Esophagus muscularis mucosa (tissue), 4 donors: ENCODE measurements around the gene WSCD2. TPM values are rescaled to one million over a fixed set of nuclear protein-coding genes. Genes with fewer than 3 reads are reported as not detected.

Experiments used
- DNase-seq: peaks from one replicate; pipeline ENCODE4 v3.0.0-alpha.2; 2017; ENCODE audit errors: extremely low spot score
- H3K27ac ChIP-seq, 4 donors: fragments of 200-600 bp; sonication (generic); replicated peaks in 1 of 4; 1 replicate in 3 of 4; 2 replicates in 1 of 4; pipeline ENCODE4 v1.5.1; 2016 to 2019; ENCODE audit warnings: mild to moderate bottlenecking in 1 of 4
- H3K27me3 ChIP-seq, 4 donors: fragments of 200-600 bp; sonication (generic); one replicate each; pipeline versions ENCODE4 v1.5.1 to v1.6.0; 2016 to 2019
- H3K36me3 ChIP-seq, 4 donors: fragments of 200-600 bp; sonication (generic); one replicate each; pipeline ENCODE4 v1.5.1; 2016 to 2019
- H3K4me1 ChIP-seq, 4 donors: fragments of 200-600 bp; sonication (generic); one replicate each; pipeline ENCODE4 v1.5.1; 2016 to 2019
- H3K4me3 ChIP-seq, 4 donors: fragments of 200-600 bp; sonication (generic); 1 replicate in 2 of 4; 2 replicates in 2 of 4; pipeline ENCODE4 v1.5.1; 2016 to 2019; ENCODE audit warnings: mild to moderate bottlenecking in 4 of 4, moderate library complexity in 1 of 4
- H3K9me3 ChIP-seq, 4 donors: fragments of 200-600 bp; sonication (generic); 1 replicate in 3 of 4; 2 replicates in 1 of 4; pipeline ENCODE4 v1.5.1; 2016 to 2019
- EP300 ChIP-seq: sonication (generic); formaldehyde crosslinking; IDR thresholded peaks from one replicate; pipeline ENCODE4 v1.6.1; 2017; ENCODE audit warnings: antibody characterized with exemption
- POLR2A ChIP-seq: fragments of 450-650 bp; IDR thresholded peaks from one replicate; pipeline ENCODE4 v1.6.1; 2017; ENCODE audit warnings: antibody characterized with exemption, moderate library complexity, mild to moderate bottlenecking, low read depth
- POLR2AphosphoS5 ChIP-seq, 2 donors: sonication (generic); formaldehyde crosslinking; IDR thresholded peaks; one replicate each; pipeline ENCODE4 v1.6.1; 2017; ENCODE audit warnings: antibody characterized with exemption in 2 of 2
- WGBS: methylation state at CpG from one replicate; pipeline ENCODE4 v1.1.5; 2018; 5-methylcytosine and 5-hydroxymethylcytosine counted together
- intact Hi-C: fragments of 100-400 bp; cut with DNase I; formaldehyde crosslinking; loops from one replicate; pipeline ENCODE4 v1.15.1; 2023
- total RNA-seq, 4 donors: library from RNA; depleted of rRNA; stranded (reverse); fragments of >200 nt; gene quantifications; one replicate each; pipeline versions ENCODE4 v1.1.0 to v1.2.1, GENCODE V29; 2016
- TF ChIP-seq, protein P1 (sequence below), 3 experiments: fragments of 200-600 bp in 2 of 3; fragments of 450-650 bp in 1 of 3; sonication (generic) in 2 of 3; IDR thresholded peaks; one replicate each; pipeline ENCODE4 v1.5.1; 2017 to 2019; ENCODE audit warnings: antibody characterized with exemption in 3 of 3, mild to moderate bottlenecking in 2 of 3, moderate library complexity in 1 of 3

The WSCD2 gene
- total RNA-seq, 4 donors from 2014 or later: 24.7 to 47.9 (median 30.4) TPM

- H3K27ac ChIP-seq: no peak overlapping the region
- peaks cover 0 to 9% (median 4%) of the 10 kb centered on the region in 4 donors for H3K9me3 ChIP-seq
- 75% methylated on average over 1 of the region's 1 CpG for WGBS
- DNase-seq: no peak
- no peaks in the 10 kb centered on the region for H3K36me3 ChIP-seq
- peaks cover 0 to 15% (median 0%) of the 10 kb centered on the region in 4 donors for H3K27me3 ChIP-seq
- TF ChIP-seq, protein P1, sequence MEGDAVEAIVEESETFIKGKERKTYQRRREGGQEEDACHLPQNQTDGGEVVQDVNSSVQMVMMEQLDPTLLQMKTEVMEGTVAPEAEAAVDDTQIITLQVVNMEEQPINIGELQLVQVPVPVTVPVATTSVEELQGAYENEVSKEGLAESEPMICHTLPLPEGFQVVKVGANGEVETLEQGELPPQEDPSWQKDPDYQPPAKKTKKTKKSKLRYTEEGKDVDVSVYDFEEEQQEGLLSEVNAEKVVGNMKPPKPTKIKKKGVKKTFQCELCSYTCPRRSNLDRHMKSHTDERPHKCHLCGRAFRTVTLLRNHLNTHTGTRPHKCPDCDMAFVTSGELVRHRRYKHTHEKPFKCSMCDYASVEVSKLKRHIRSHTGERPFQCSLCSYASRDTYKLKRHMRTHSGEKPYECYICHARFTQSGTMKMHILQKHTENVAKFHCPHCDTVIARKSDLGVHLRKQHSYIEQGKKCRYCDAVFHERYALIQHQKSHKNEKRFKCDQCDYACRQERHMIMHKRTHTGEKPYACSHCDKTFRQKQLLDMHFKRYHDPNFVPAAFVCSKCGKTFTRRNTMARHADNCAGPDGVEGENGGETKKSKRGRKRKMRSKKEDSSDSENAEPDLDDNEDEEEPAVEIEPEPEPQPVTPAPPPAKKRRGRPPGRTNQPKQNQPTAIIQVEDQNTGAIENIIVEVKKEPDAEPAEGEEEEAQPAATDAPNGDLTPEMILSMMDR (IDR thresholded peaks at IDR 0.05): no peak
- TF ChIP-seq EP300: no peak
- TF ChIP-seq POLR2AphosphoS5 (IDR thresholded peaks at IDR 0.05): no peak
- no peak for TF ChIP-seq POLR2A
- intact Hi-C loops: no loop called here
- H3K4me3 ChIP-seq: no peak overlapping the region
- no peaks in the 10 kb centered on the region for H3K4me1 ChIP-seq
Measured at GRCh38 chr12:108266131-108266530, 137.0 kb downstream of the WSCD2 start.

DNA sequence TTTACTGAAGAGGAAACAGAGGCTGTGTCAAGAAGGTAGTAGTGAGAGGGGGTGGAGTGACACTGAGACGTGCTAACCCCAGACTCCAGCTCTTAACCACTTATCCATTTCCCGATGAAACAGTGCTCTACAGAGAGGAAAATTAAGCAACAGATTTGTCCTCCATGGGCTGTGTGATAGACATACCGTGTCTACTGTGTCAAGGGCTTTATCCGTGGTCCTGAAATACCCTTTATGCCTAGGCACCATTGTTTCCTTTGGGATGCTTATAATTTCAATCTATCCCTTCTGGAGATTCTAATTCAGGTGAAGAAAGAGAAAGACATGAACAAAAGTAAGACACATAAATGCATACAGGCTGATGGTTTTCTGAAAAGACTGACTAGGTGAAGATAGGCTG, 138.4 kb downstream of the WSCD2 start:
- no peak overlapping the region for H3K27ac ChIP-seq
- H3K9me3 ChIP-seq: no peaks in the 10 kb centered on the region
- peaks cover 0 to 12% (median 0%) of the 10 kb centered on the region in 4 donors for H3K27me3 ChIP-seq
- TF ChIP-seq POLR2A: no peak
- TF ChIP-seq POLR2AphosphoS5 (IDR thresholded peaks at IDR 0.05): no peak
- no peak for TF ChIP-seq EP300
- TF ChIP-seq, protein P1 (IDR thresholded peaks at IDR 0.05): no peak
- WGBS: 75% methylated on average over 4 of the region's 4 CpGs
- H3K36me3 ChIP-seq: no peaks in the 10 kb centered on the region
- no peak overlapping the region for H3K4me3 ChIP-seq
- intact Hi-C loops: no loop called here
- DNase-seq: no peak
- H3K4me1 ChIP-seq: no peaks in the 10 kb centered on the region

- TF ChIP-seq, protein P1 (IDR thresholded peaks at IDR 0.05): no peak
- TF ChIP-seq POLR2AphosphoS5 (IDR thresholded peaks at IDR 0.05): no peak
- TF ChIP-seq EP300: no peak
- TF ChIP-seq POLR2A: no peak
- intact Hi-C loops: no loop called here
- WGBS: 59% methylated on average over 1 of the region's 1 CpG
- no peak for DNase-seq
- Histone ChIP-seq H3K4me3 (no peak overlapping the region), H3K36me3 (no peaks in the 10 kb centered on the region), H3K4me1 (no peaks in the 10 kb centered on the region), H3K27me3 (peaks cover 0 to 9% (median 0%) of the 10 kb centered on the region in 4 donors), H3K27ac (no peak overlapping the region), H3K9me3 (no peaks in the 10 kb centered on the region)
Measured at GRCh38 chr12:108268397-108268796, 139.3 kb downstream of the WSCD2 start.

DNA sequence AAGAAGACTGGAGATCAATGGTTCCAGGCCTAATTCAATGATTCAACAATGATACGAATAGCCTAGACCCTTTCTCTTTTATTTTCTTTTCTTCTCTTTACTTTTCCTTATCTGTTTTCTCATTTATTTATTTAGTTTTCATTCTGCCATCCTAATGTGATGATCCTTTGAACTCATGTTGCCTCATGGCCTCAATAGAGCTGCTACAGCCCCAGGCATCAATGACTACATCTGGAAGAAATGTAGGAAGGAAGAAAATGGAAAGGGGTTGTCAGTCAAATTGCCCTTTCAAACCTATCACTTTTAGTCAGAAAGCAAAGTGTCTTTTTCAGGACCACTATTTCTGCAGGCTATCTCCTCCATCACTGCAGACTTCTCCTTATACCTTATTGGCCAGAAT, 140.1 kb downstream of the WSCD2 start:
- H3K27me3 ChIP-seq: peaks cover 0 to under 1% (median 0%) of the 10 kb centered on the region in 4 donors
- no peak overlapping the region for H3K4me3 ChIP-seq
- no peak for DNase-seq
- H3K36me3 ChIP-seq: no peaks in the 10 kb centered on the region
- intact Hi-C loops: no loop called here
- 78% methylated on average over 1 of the region's 1 CpG for whole genome bisulfite sequencing
- no peak overlapping the region for H3K27ac ChIP-seq
- H3K4me1 ChIP-seq: no peaks in the 10 kb centered on the region
- TF ChIP-seq POLR2AphosphoS5 (IDR thresholded peaks at IDR 0.05): no peak
- TF ChIP-seq, protein P1 (IDR thresholded peaks at IDR 0.05): no peak
- no peak for TF ChIP-seq EP300
- no peak for TF ChIP-seq POLR2A
- no peaks in the 10 kb centered on the region for H3K9me3 ChIP-seq
